GM12892 (cell line): ENCODE measurements around the gene POLR3A.

Source experiments
- DNase-seq: peaks from one replicate; pipeline ENCODE4 v3.0.0; 2011; ENCODE audit not compliant: insufficient read length
- FAIRE-seq: peaks from 2 replicates; lab custom pipeline; 2011; peaks lifted over from hg19 to GRCh38; lab: Jason Lieb, UNC
- POLR2A ChIP-seq: IDR thresholded peaks from 2 replicates; pipeline ENCODE4 v1.6.1; 2011; ENCODE audit warnings: low read depth, low read length, control low read depth
- POLR2AphosphoS5 ChIP-seq: IDR thresholded peaks from 2 replicates; pipeline ENCODE4 v1.6.1; 2011; ENCODE audit warnings: low read depth, low read length, control low read depth
- TAF1 ChIP-seq: IDR thresholded peaks from 2 replicates; pipeline ENCODE4 v1.6.1; 2011; ENCODE audit warnings: low read depth, mild to moderate bottlenecking, control low read depth, low read length, borderline replicate concordance

POLR3A gene

GRCh38 chr10:77925795-77926565 is 103.3 kb downstream of the POLR3A start:
- TF ChIP-seq POLR2AphosphoS5 (no peak), POLR2A (no peak), TAF1 (no peak)
- peak; percentile 42 for DNase-seq
- no peak for FAIRE-seq

- DNase-seq (no peak), FAIRE-seq (no peak)
- TF ChIP-seq POLR2A (no peak), POLR2AphosphoS5 (no peak), TAF1 (no peak)
Observed at GRCh38 chr10:77925410-77925794, 103.9 kb downstream of the POLR3A start.

GRCh38 chr10:77922566-77923179 is 106.6 kb downstream of the POLR3A start:
- DNase-seq (no peak), FAIRE-seq (no peak)
- TF ChIP-seq POLR2A, result no peak
- no peak for TF ChIP-seq POLR2AphosphoS5
- TF ChIP-seq TAF1, result no peak

- DNase-seq (no peak), FAIRE-seq (no peak)
- no peak for TF ChIP-seq TAF1
- TF ChIP-seq POLR2A, result no peak
- TF ChIP-seq POLR2AphosphoS5, result no peak
Observed at GRCh38 chr10:77922055-77922454, 107.3 kb downstream of the POLR3A start.

- TF ChIP-seq POLR2AphosphoS5 (no peak), POLR2A (no peak), TAF1 (no peak)
- DNase-seq (no peak), FAIRE-seq (no peak)
Observed at GRCh38 chr10:77921395-77921794, 107.9 kb downstream of the POLR3A start.

GRCh38 chr10:77920495-77920894 is 108.8 kb downstream of the POLR3A start:
- FAIRE-seq (no peak), DNase-seq (no peak)
- TF ChIP-seq POLR2AphosphoS5 (no peak), TAF1 (no peak), POLR2A (no peak)

GRCh38 chr10:77919713-77920108 is 109.6 kb downstream of the POLR3A start:
- TF ChIP-seq POLR2A (no peak), TAF1 (no peak), POLR2AphosphoS5 (no peak)
- no peak for FAIRE-seq
- no peak for DNase-seq
